H1 (cell line): ENCODE results near the gene MGLL. TPM values are rescaled to one million over a fixed set of nuclear protein-coding genes. Genes with fewer than 3 reads are reported as not detected.

Experiments
- CTCF ChIA-PET: fragments of 300-600 bp; sonication (Branson Sonifier 250); formaldehyde crosslinking; loops from one replicate; lab custom pipeline; 2021; ENCODE audit not compliant: partially characterized antibody; lab: Charles Lee
- POLR2A ChIA-PET: fragments of 300-600 bp; sonication (Branson Sonifier 250); formaldehyde crosslinking; loops from one replicate; lab custom pipeline; 2021; ENCODE audit warnings: inconsistent platforms; ENCODE audit not compliant: partially characterized antibody; lab: Charles Lee
- DNase-seq, 2 experiments: peaks; one replicate each; pipeline versions ENCODE4 v3.0.0 to v3.0.0-alpha.2; 2010 to 2022; ENCODE audit warnings: low spot score in 2 of 2, low read depth in 1 of 2, mixed read lengths in 1 of 2
- FAIRE-seq: peaks from 2 replicates; lab custom pipeline; 2011; peaks lifted over from hg19 to GRCh38; lab: Jason Lieb, UNC
- H2AFZ ChIP-seq: 2 replicates; pipeline ENCODE4 v1.8.1; 2012; ENCODE audit warnings: low read length, inconsistent platforms
- H2AK5ac ChIP-seq: 2 replicates; pipeline ENCODE4 v1.6.1; 2013; ENCODE audit warnings: low read depth, low read length
- H2BK120ac ChIP-seq: replicated peaks from 2 replicates; pipeline ENCODE3; 2013; ENCODE audit warnings: low read depth, low read length, inconsistent platforms
- H2BK12ac ChIP-seq: 2 replicates; pipeline ENCODE4 v1.6.1; 2013; ENCODE audit warnings: low read depth, low read length
- H2BK15ac ChIP-seq: 2 replicates; pipeline ENCODE4 v1.6.1; 2013; ENCODE audit warnings: low read length
- H2BK20ac ChIP-seq: 2 replicates; pipeline ENCODE4 v1.6.1; 2013; ENCODE audit warnings: low read length
- H2BK5ac ChIP-seq: 2 replicates; pipeline ENCODE4 v1.6.1; 2013; ENCODE audit warnings: low read depth, low read length
- H3K14ac ChIP-seq: 2 replicates; pipeline ENCODE4 v1.6.1; 2013; ENCODE audit warnings: inconsistent platforms; ENCODE audit not compliant: insufficient read length
- H3K18ac ChIP-seq: 2 replicates; pipeline ENCODE4 v1.6.1; 2013; ENCODE audit warnings: low read length; ENCODE audit errors: extremely low read depth
- H3K23ac ChIP-seq: 2 replicates; pipeline ENCODE4 v1.6.1; 2013; ENCODE audit warnings: inconsistent platforms; ENCODE audit not compliant: insufficient read length
- H3K23me2 ChIP-seq: 2 replicates; pipeline ENCODE4 v1.6.1; 2013; ENCODE audit warnings: low read depth, low read length
- H3K27ac ChIP-seq: 2 replicates; pipeline ENCODE4 v1.6.1; 2011; ENCODE audit warnings: low read depth, low read length, inconsistent platforms
- H3K27me3 ChIP-seq, 4 experiments: replicated peaks in 1 of 4; 1 replicate in 1 of 4; 2 replicates in 3 of 4; pipeline versions ENCODE4 v1.6.1 to v1.8.1; 2011 to 2013; ENCODE audit warnings: low read length in 3 of 4, mild to moderate bottlenecking in 3 of 4, inconsistent platforms in 2 of 4, mixed read lengths in 2 of 4, moderate library complexity in 1 of 4; ENCODE audit not compliant: control insufficient read depth in 3 of 4, insufficient read depth in 3 of 4; ENCODE audit errors: extremely low read depth in 1 of 4
- H3K36me3 ChIP-seq, 4 experiments: 2 replicates each; pipeline versions ENCODE4 v1.6.1 to v1.8.1; 2011 to 2013; ENCODE audit warnings: mild to moderate bottlenecking in 4 of 4, low read length in 3 of 4, moderate library complexity in 2 of 4, control low read depth in 1 of 4, inconsistent platforms in 1 of 4; ENCODE audit not compliant: insufficient read depth in 4 of 4, control insufficient read depth in 2 of 4
- H3K4ac ChIP-seq: replicated peaks from 2 replicates; pipeline ENCODE3; 2013; ENCODE audit warnings: low read length, low read depth, mixed read lengths, inconsistent platforms; ENCODE audit not compliant: insufficient read length
- H3K4me1 ChIP-seq, 4 experiments: replicated peaks in 1 of 4; 1 replicate in 1 of 4; 2 replicates in 3 of 4; pipeline versions ENCODE4 v1.6.1 to v1.8.1; 2011 to 2013; ENCODE audit warnings: low read length in 3 of 4, inconsistent platforms in 2 of 4, mixed read lengths in 1 of 4; ENCODE audit not compliant: insufficient read depth in 4 of 4, control insufficient read depth in 3 of 4
- H3K4me2 ChIP-seq, 2 experiments: 2 replicates each; pipeline versions ENCODE4 v1.6.1 to v1.8.1; 2011 to 2013; ENCODE audit warnings: low read depth in 2 of 2, low read length in 2 of 2, control low read depth in 1 of 2, inconsistent platforms in 1 of 2, mild to moderate bottlenecking in 1 of 2; ENCODE audit not compliant: insufficient read depth in 1 of 2
- H3K4me3 ChIP-seq, 4 experiments: fragments of 200-600, 300-600 bp in 1 of 4; sonication (generic), shearing (Covaris generic), sonication (Bioruptor Twin) in 1 of 4; 2 replicates each; pipeline versions ENCODE4 v1.5.1 to v1.8.1; 2011 to 2016; ENCODE audit warnings: low read length in 4 of 4, low read depth in 3 of 4, control low read depth in 2 of 4, inconsistent platforms in 2 of 4, mild to moderate bottlenecking in 2 of 4, mixed read lengths in 1 of 4, moderate library complexity in 1 of 4; ENCODE audit not compliant: insufficient read depth in 2 of 4; ENCODE audit errors: extremely low read depth in 1 of 4
- H3K56ac ChIP-seq: replicated peaks from 2 replicates; pipeline ENCODE3; 2013; ENCODE audit warnings: low read depth, mild to moderate bottlenecking, mixed read lengths, low read length, inconsistent platforms; ENCODE audit not compliant: insufficient read length
- H3K79me1 ChIP-seq: 2 replicates; pipeline ENCODE4 v1.6.1; 2013; ENCODE audit warnings: low read depth, low read length, control low read depth
- H3K79me2 ChIP-seq, 2 experiments: 2 replicates each; pipeline versions ENCODE4 v1.6.1 to v1.8.1; 2012 to 2013; ENCODE audit warnings: low read length in 2 of 2, mild to moderate bottlenecking in 2 of 2, inconsistent platforms in 1 of 2; ENCODE audit not compliant: insufficient read depth in 2 of 2, control insufficient read depth in 1 of 2
- H3K9ac ChIP-seq, 4 experiments: replicated peaks in 1 of 4; 1 replicate in 1 of 4; 2 replicates in 3 of 4; pipeline versions ENCODE4 v1.6.1 to v1.8.1; 2011 to 2013; ENCODE audit warnings: low read depth in 3 of 4, low read length in 3 of 4, control low read depth in 2 of 4, mild to moderate bottlenecking in 2 of 4, moderate library complexity in 2 of 4, inconsistent platforms in 1 of 4; ENCODE audit errors: extremely low read depth in 1 of 4
- H3K9me3 ChIP-seq, 2 experiments: 2 replicates each; pipeline versions ENCODE4 v1.6.1 to v1.8.1; 2012 to 2013; ENCODE audit warnings: mild to moderate bottlenecking in 2 of 2, moderate library complexity in 2 of 2, control low read depth in 1 of 2, inconsistent platforms in 1 of 2, low read depth in 1 of 2, low read length in 1 of 2, mixed read lengths in 1 of 2; ENCODE audit not compliant: insufficient read depth in 2 of 2
- H4K20me1 ChIP-seq, 2 experiments: replicated peaks in 1 of 2; 2 replicates each; pipeline versions ENCODE3 to v1.8.1; 2011 to 2013; ENCODE audit warnings: inconsistent platforms in 2 of 2, low read length in 2 of 2, mild to moderate bottlenecking in 1 of 2; ENCODE audit not compliant: insufficient read depth in 2 of 2, control insufficient read depth in 1 of 2
- H4K5ac ChIP-seq: 2 replicates; pipeline ENCODE4 v1.6.1; 2013; ENCODE audit warnings: low read length, low read depth, mixed read lengths, inconsistent platforms; ENCODE audit not compliant: insufficient read length
- H4K8ac ChIP-seq: 2 replicates; pipeline ENCODE4 v1.8.0; 2013; ENCODE audit warnings: mild to moderate bottlenecking, moderate library complexity, low read length, inconsistent platforms; ENCODE audit not compliant: insufficient read depth; ENCODE audit errors: extremely low read depth
- H4K91ac ChIP-seq: replicated peaks from 2 replicates; pipeline ENCODE3; 2013; ENCODE audit warnings: low read length, mixed read lengths, inconsistent platforms; ENCODE audit not compliant: insufficient read length
- ATF3 ChIP-seq: IDR thresholded peaks from 2 replicates; pipeline ENCODE4 v1.6.1; 2011; ENCODE audit warnings: low read depth, mild to moderate bottlenecking, low read length; ENCODE audit not compliant: insufficient read depth
- RBBP5 ChIP-seq: IDR thresholded peaks from 2 replicates; pipeline ENCODE4 v1.7.1; 2012; ENCODE audit warnings: low read depth, mild to moderate bottlenecking, inconsistent platforms, low read length, moderate library complexity, borderline replicate concordance
- SP1 ChIP-seq: IDR thresholded peaks from 2 replicates; pipeline ENCODE4 v1.6.1; 2011; ENCODE audit warnings: low read depth, low read length
- TBP ChIP-seq: IDR thresholded peaks from 2 replicates; pipeline ENCODE4 v1.6.1; 2011; ENCODE audit warnings: low read depth, low read length, improper control_type of control experiment
- WGBS, 2 experiments: shearing (Covaris generic) in 1 of 2; methylation state at CpG; one replicate each; pipeline versions ENCODE4 v1.1.6 to v1.1.7; 2013 to 2015; ENCODE audit warnings: low lambda C conversion rate in 2 of 2, mixed read lengths in 2 of 2, inconsistent platforms in 1 of 2, low coverage in 1 of 2, missing lambda C conversion rate in 1 of 2; ENCODE audit not compliant: insufficient replicate concordance in 2 of 2, insufficient coverage in 1 of 2, insufficient read length in 1 of 2; ENCODE audit errors: extremely low coverage in 1 of 2, missing lambda C conversion rate in 1 of 2; 5-methylcytosine and 5-hydroxymethylcytosine counted together
- polyA plus RNA-seq, 7 experiments: library from polyadenylated mRNA; depleted of rRNA in 3 of 7; stranded (reverse) in 5 of 7; unstranded in 2 of 7; fragments of >200 nt in 5 of 7; fragments of 200-250 nt in 2 of 7; gene quantifications; 1 replicate in 5 of 7; 2 replicates in 1 of 7; 4 replicates in 1 of 7; pipeline versions ENCODE4 v1.2.1 to v1.2.3, GENCODE V29; 2011 to 2013; ENCODE audit warnings: missing spikeins in 2 of 7, mixed read lengths in 2 of 7
- total RNA-seq: library from RNA; stranded (reverse); fragmentation: NEBNext Ultra II Directional; extraction: Animal tissue kit (Norgen Biotek cat#: 25700); gene quantifications from 2 replicates; pipeline ENCODE4 v1.2.1, GENCODE V29; 2021
- TF ChIP-seq, protein P1 (sequence below), 3 experiments: IDR thresholded peaks; 1 replicate in 2 of 3; 2 replicates in 1 of 3; pipeline versions ENCODE4 v1.5.1 to v1.6.1; 2011; ENCODE audit warnings: low read length in 3 of 3, mild to moderate bottlenecking in 3 of 3, inconsistent platforms in 2 of 3, low read depth in 1 of 3, moderate library complexity in 1 of 3; ENCODE audit not compliant: insufficient read depth in 1 of 3; ENCODE audit errors: control extremely low read depth in 1 of 3

MGLL gene
- total and polyA plus RNA-seq, 2 of the 8 experiments (the other 6 are each of a cell fraction or from before 2014, with no cell fraction given): 0.05 to 0.34 TPM

DNA sequence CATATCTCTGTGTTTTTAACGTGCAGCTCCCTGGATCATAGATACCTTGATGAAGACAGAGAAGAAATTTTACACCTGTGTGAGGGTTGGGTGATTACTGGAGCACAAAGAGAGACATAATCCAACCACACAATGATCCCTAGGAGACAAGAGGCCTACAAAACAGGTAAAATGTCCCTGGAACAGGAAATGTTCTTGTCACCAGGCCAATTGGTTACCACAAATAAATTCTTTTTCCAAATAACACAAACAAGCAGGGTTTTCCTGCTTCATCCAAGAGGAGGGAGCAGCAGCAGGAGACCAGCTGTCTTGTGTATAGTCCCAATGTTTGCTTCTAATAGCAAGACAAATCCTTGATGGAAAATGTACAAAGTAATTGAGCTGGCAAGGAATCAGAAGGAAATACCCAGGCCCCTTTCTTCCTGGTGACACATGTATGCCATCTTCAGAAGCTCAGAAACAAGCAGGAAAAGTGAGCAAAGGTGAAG, 1.4 kb downstream of the MGLL start:
- no peak overlapping the region for H3K4me3 ChIP-seq
- ChIA-PET CTCF (interaction anchor here (0.6 to 5.7 kb wide), 10 partner anchors 11 to 138 kb away, joined by 3 to 28 read pairs (median 4); no protein-coding TSS in a partner anchor), POLR2A (interaction anchor here (0.7 kb wide), 1 partner anchor 13 kb away, joined by 3 read pairs; no protein-coding TSS in a partner anchor)
- no peaks in the 10 kb centered on the region for H3K9me3 ChIP-seq
- H2BK12ac ChIP-seq: no peak overlapping the region
- peaks cover 0 to 3% of the 10 kb centered on the region in 2 experiments for H4K20me1 ChIP-seq
- H4K91ac ChIP-seq: no peak overlapping the region
- no peak for TF ChIP-seq TBP
- no peak for TF ChIP-seq RBBP5
- TF ChIP-seq, protein P1, sequence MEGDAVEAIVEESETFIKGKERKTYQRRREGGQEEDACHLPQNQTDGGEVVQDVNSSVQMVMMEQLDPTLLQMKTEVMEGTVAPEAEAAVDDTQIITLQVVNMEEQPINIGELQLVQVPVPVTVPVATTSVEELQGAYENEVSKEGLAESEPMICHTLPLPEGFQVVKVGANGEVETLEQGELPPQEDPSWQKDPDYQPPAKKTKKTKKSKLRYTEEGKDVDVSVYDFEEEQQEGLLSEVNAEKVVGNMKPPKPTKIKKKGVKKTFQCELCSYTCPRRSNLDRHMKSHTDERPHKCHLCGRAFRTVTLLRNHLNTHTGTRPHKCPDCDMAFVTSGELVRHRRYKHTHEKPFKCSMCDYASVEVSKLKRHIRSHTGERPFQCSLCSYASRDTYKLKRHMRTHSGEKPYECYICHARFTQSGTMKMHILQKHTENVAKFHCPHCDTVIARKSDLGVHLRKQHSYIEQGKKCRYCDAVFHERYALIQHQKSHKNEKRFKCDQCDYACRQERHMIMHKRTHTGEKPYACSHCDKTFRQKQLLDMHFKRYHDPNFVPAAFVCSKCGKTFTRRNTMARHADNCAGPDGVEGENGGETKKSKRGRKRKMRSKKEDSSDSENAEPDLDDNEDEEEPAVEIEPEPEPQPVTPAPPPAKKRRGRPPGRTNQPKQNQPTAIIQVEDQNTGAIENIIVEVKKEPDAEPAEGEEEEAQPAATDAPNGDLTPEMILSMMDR (IDR thresholded peaks at IDR 0.05; ENCODE audit: control extremely low read depth in 1 of 3, insufficient read depth in 1 of 3, low read depth in 1 of 3, low read length in 3 of 3): no peak
- TF ChIP-seq SP1: no peak
- no peak for TF ChIP-seq ATF3
- H3K18ac ChIP-seq: no peak overlapping the region
- H3K36me3 ChIP-seq: no peaks in the 10 kb centered on the region
- no peak overlapping the region for H4K8ac ChIP-seq
- FAIRE-seq (no peak), DNase-seq (no peak)
- no peaks in the 10 kb centered on the region for H3K79me2 ChIP-seq
- H2BK5ac ChIP-seq: no peak overlapping the region
- WGBS, 2 experiments: 67% methylated on average over 1 of the region's 1 CpG; no CpG with 5 or more reads in 1 of the 2 experiments
- no peak overlapping the region for H2AK5ac ChIP-seq
- no peak overlapping the region for H2BK120ac ChIP-seq
- no peak overlapping the region for H3K56ac ChIP-seq
- peaks cover 11 to 31% (median 25%) of the 10 kb centered on the region in 4 experiments; a peak in 6 of 7 replicates for H3K27me3 ChIP-seq
- H3K4me1 ChIP-seq: peaks cover 0 to 10% (median 1%) of the 10 kb centered on the region in 4 experiments; a peak in 6 of 7 replicates
- no peak overlapping the region for H3K27ac ChIP-seq
- H3K9ac ChIP-seq: no peak overlapping the region
- peaks cover 9% of the 10 kb centered on the region; the same call in 1 of the 2 replicates for H3K23me2 ChIP-seq
- no peak overlapping the region for H3K23ac ChIP-seq
- no peak overlapping the region for H2AFZ ChIP-seq
- H3K4me2 ChIP-seq: no peak overlapping the region
- H3K4ac ChIP-seq: no peak overlapping the region
- H4K5ac ChIP-seq: no peak overlapping the region
- no peaks in the 10 kb centered on the region for H3K79me1 ChIP-seq
- H3K14ac ChIP-seq: no peak overlapping the region
- no peak overlapping the region for H2BK20ac ChIP-seq
- no peak overlapping the region for H2BK15ac ChIP-seq
